Limb (tissue), 2 donors: ENCODE results near the gene APOM.
A peak's percentile ranks its signal among the peaks of the same experiment; 100 is the strongest.

Source experiments
- DNase-seq, 2 donors: peaks; one replicate each; pipeline ENCODE4 v3.0.0-alpha.2; 2016; ENCODE audit errors: extremely low spot score in 2 of 2

APOM gene

GRCh38 chr6:31680226-31681134 lies 24.8 kb downstream of the APOM start, which contains the start of gene LY6G5C:
TSS of gene LY6G5C (minus strand) at chr6:31681067. CDS start at chr6:31680373, 694 bp downstream.
- peak; percentile 86 to 92 for DNase-seq

GRCh38 chr6:31681135-31681671 lies 25.5 kb downstream of the APOM start:
- DNase-seq: peak in 1 of 2 donors; percentile 56

GRCh38 chr6:31683591-31683990 lies 27.9 kb downstream of the APOM start:
- DNase-seq: no peak

GRCh38 chr6:31686483-31686882 lies 30.8 kb downstream of the APOM start:
- no peak for DNase-seq

- no peak for DNase-seq
These were observed 31.6 kb downstream of the APOM start for GRCh38 chr6:31687321-31687720.

GRCh38 chr6:31687860-31688693 lies 32.4 kb downstream of the APOM start:
- DNase-seq: no peak

- DNase-seq: no peak
These were observed 33.8 kb downstream of the APOM start for GRCh38 chr6:31689249-31690110.

- no peak for DNase-seq
These were observed 34.8 kb downstream of the APOM start for GRCh38 chr6:31690231-31691077.

- no peak for DNase-seq
These were observed 35.4 kb downstream of the APOM start for GRCh38 chr6:31691078-31691463.

GRCh38 chr6:31691564-31692108 lies 35.9 kb downstream of the APOM start:
- no peak for DNase-seq

GRCh38 chr6:31692353-31692752 lies 36.7 kb downstream of the APOM start:
- DNase-seq: no peak

- DNase-seq: no peak
These were observed 37.2 kb downstream of the APOM start for GRCh38 chr6:31692886-31693285.

GRCh38 chr6:31693535-31693934 lies 37.8 kb downstream of the APOM start:
- DNase-seq: no peak

GRCh38 chr6:31697555-31697954 lies 41.9 kb downstream of the APOM start:
- no peak for DNase-seq

- no peak for DNase-seq
These were observed 45.2 kb downstream of the APOM start for GRCh38 chr6:31700740-31701401.

GRCh38 chr6:31701666-31702404 lies 46.1 kb downstream of the APOM start:
- DNase-seq: no peak

GRCh38 chr6:31702405-31702818 lies 46.7 kb downstream of the APOM start:
- DNase-seq: no peak
